ENCODE data around the gene DNAJC30.

DNAJC30 gene

DNA sequence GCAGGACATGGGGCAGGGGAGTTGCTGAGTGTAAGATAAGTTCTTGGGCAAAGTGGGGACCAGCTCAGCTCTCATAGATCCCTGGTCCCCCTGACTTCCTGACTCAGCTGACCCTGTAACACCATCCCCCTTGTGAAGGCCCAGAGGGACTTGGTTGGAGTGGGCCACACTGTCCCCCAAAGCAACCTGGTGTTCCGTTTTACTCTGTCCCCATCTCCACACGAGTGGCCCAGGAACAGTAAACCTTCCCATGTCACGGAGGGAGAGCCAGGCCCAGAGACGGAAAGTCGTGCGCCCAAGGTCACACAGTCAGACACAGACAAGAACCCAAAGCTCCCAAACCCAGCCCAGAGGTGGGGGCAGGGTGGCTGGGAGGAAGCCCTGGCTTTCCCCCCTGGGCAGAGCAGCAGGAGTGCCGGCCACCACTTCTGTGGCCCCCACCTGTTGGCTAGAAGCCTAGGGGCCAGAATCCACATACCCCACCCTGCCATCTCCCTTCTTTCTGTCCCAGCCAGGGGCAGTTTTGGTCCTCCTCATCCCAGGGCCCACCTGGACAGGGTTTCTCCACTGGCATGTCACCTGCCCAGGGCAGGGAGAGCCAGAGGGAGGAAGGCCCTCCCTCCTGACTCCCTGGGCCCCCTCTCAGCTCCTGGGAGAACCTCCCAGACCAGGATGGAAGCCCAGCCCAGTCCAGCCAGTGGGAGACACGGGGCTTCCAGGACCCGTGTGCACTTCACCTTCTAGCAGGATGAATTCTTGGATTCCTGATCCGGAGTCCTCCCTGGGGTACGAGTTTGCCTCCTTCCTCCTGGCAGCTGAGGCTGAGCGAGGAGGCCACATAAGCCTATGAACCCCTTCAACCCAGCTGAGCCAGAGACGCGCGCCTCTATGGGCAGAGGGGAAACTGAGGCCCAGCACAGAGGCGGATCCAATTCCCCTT is 36.2 kb downstream of the DNAJC30 start:
- no peak for DNase-seq

DNA sequence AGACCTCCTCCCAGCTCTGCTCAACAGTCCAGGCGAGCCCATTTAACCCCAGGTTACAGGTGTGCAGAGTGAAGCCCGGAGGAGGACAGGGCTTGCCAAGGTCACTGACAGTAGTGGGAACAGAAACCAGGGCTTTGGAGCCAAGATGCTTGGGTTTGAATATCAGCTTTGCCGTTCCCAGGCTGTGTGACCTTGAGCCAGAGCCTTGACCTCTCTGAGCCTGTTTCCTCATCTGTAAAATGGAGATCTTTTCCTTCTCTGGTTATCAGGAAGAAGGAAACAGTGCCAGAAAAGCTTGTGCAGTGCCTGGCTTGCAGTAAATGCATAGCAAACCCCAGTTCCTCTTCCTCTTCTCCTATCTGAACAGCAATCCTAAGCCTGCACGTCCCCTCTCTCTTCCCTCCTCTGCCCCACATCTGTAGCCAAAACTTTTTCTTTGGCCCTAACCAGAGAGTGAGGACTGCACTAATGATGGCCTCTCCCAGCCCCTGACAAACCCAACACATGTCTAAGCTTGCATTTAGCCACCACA is 37.5 kb downstream of the DNAJC30 start:
- no peak for DNase-seq

DNA sequence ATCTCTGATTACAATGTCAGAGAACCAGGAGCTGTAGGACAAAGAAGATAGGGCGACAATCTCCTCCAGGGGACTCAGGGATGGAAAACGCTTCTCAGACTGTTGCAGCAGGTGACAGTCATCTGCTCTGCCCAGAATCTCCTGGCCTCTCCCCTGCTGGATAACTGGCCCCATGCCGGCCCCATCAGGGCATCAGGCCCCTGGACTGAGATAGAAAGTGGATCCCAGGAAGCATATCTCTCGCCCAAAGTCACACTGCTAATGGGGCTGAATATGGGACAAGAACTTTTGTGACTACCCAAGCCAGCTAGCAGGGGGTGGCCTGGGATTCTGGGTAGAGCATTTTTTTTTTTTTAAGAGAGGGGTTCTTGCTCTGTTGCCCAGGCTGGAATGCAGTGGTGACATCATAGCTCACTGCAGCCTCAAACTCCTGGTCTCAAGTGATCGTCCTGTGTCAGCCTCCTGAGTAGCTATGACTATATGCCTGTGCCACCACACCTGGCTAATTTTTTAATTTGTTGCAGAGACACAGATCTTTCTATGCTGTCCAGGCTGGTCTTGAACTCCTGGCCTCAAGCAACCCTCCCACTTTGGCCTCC is 38.5 kb downstream of the DNAJC30 start:
- DNase-seq: no peak

DNA sequence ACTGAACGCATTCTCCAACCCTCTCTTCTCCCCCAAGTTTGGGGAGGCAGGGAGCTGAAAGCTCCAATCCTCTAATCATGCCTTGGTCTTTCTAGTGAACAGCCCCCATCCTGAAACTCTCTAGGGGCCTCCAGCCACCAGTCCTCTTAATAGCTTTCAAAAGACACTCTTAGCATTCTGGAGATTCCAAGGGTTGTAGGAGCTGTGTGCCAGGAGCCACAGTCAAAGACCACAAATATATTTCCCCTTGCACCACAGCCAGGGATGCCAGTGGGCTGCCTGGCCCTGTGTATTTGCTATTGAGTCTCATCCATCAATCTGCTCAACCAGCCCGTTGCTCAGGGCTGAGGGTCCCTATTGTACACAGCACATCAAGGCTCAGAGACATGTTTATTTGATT is 40.4 kb downstream of the DNAJC30 start:
- DNase-seq: no peak

DNA sequence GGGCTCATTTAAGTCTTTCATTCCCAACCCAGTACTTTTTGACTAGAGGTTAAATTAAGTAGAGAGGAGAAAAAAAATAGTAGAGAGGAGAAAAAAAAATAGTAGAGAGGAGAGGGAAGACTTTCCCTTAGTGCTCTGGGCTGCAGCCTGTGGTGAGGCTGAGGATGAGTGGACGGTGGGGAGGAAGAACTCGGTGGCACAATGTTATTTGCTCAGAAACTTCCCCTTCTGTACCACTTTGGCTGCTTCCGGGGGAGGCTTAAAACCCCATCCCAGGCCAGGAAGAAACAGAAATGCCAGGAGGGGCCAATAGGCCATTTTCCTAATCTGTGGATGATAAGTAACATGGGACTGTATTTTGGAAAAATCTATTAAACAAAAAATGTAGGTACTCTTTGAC is 44.3 kb downstream of the DNAJC30 start:
- no peak for DNase-seq

DNA sequence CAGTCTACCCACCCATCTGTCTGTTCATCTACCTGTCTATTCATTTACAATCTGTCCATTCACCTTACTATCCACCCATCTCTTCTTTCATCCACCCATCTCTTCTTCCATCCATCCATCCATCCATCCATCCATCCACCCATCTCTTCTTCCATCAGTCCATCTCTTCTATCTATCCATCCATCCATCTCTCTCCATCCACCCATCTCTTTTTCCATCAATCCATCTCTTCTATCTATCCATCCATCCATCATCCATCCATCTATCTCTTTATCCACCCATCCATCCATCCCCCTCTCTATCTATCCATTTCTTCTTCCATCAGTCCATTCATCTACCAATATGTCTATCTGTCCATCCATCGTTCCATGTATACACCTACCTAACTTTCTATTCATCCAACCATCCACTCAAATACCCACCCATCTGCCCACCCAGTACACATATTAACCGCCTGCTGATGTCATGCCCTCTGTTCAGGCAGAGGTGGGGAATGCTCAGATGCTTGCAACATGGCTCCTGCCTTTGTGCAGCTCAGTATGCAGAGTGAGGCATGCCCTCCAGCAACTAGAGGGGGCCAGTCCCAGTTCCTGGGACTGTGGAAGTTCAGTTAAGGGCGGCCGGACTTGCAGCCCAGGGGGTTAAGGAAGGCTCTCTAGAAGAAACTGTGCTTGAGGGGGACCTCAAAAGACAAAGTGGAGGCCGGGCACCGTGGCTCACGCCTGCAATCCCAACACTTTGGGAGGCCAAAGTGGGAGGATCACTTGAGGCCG is 47.6 kb downstream of the DNAJC30 start:
- no peak for DNase-seq

DNA sequence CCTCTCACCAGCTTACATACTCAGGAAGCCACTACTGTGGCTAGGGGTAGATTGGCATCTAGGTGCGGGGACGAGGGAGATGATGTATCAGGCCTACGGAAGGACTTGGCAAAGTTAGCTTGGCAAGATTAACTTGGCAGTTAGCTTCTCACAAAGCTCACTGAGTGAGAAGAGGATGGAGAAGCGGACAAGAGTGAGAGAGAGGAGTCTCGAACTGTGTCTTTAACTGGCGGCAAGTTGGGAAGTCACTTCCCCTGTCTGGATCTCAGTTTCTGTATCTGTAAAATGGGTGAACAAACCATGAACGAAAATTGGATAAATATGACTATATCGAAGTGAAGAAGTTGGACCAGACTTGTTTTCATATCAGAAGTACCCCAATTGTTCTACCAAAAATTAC is 49.4 kb downstream of the DNAJC30 start:
- DNase-seq: no peak

DNA sequence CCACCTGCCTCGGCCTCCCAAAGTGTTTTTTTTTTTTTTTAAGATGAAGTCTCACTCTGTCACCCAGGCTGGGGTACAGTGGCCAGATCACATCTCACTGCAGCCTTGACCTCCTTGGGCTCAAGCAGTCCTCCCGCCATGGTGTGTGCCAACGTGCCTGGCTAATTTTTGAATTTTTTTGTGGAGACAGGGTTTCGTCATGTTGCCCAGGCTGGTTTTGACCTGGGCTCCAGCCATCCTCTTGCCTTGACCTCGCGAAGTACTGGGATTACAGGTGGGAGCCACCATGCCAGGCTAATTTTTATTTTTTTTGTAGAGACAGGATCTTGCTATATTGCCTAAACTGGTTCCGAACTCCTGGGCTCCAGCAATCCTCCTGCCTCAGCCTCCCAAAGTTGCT is 49.9 kb downstream of the DNAJC30 start:
- DNase-seq: no peak

DNA sequence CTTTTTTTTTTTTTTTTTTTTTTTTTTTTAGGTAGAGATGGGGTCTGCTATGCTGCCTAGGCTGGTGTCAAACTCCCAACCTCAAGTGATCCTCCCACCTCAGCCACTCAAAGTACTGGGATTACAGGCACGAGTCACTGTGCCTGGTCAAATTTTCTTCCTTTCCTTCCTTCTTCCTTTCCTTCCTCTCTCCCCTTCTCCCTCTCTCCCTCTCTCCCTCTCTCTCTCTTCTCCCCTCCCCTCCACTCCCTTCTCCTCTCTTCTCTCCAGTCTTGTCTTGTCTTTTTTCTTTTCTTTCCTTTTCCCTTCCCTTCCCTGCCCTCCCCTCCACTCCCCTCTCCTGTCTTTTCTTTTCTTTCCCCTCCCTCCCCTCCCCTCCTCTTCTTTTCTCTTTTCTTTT is 51.7 kb downstream of the DNAJC30 start:
- DNase-seq: no peak

Measured in NCI-H1436 treated with DMSO at 0.1 percent for 48 hours (cell line).